ENCODE results near the gene RAB43.

DNA sequence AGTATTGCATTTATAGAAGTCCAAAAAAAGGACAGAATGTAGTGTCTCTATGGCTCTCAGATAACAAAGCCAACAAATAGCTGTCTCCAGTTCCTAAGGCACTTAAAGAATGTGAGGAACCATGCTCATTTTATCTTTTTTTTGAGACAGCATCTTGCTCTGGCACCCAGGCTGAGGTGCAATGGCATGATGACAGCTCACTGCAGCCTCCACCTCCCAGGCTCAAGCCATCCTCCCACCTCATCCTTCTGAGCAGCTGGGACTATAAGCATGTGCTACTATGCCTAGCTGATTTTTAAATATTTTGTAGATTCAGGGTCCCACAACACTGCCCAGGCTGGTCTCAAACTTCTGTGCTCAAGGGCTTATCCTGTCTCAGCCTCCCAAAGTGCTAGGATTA is 23.2 kb upstream of the RAB43 start:
- no peak for TF ChIP-seq TAF1 (IDR thresholded peaks at IDR 0.05; ENCODE audit: low read depth, low read length)
- TF ChIP-seq POLR2A (IDR thresholded peaks at IDR 0.05; ENCODE audit: low read depth, low read length), result no peak
- no peak for TF ChIP-seq POLR2AphosphoS5 (IDR thresholded peaks at IDR 0.05; ENCODE audit: low read depth, low read length)
